Measurements from ENCODE around the gene ARL6IP4.
"Not testable (repeated sequence)": the region's sequence is repeated elsewhere in the genome, so short reads cannot be mapped to it uniquely, and the experiment has no call there.

The ARL6IP4 gene

DNA sequence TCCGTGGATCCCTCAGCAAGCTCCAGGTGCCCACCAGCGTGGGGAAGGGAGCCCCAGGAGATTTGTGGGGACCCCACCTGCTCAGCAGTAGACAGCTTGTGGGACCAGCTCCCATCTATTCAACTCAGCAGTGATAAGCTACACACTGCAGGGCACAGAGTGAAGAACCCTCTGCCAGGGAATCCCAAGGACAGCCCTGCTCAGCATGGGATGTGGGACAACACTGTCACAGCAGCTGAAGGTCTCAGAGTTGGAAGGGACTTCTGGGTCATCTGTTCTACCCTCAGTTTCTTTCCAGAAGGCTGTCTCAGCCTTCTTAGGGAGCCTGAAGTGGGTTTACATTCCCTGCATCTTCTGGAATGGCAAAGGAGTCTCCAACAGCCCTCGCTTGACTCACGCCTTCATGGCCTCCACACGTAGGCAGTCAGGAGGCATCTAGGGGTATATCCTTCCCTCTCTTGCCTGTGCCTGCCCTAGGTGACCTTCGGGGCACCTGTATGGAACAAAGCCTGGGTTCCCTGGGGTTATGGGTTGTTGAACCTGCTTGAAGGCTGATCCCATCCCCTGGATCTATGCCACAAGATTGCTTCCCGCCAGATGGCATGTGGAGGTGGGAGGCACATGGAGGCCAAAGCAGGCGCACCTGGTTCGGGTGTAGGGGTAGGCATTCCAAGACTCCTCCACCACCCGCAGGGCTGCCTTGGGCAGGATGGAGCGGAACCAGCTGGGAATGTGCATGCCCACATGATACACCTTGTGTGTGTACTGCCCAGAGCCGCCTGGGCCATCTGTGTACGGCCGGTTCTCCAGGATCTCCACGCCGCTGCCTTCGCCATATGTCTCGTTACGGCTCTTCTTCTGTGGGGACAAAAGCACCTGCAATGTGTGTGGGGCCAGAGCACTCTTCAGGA, 33.0 kb downstream of the ARL6IP4 start:
- DNase-seq: no peak

GRCh38 chr12:123014473-123014872, 34.0 kb downstream of the ARL6IP4 start:
- not testable (repeated sequence) for DNase-seq

DNA sequence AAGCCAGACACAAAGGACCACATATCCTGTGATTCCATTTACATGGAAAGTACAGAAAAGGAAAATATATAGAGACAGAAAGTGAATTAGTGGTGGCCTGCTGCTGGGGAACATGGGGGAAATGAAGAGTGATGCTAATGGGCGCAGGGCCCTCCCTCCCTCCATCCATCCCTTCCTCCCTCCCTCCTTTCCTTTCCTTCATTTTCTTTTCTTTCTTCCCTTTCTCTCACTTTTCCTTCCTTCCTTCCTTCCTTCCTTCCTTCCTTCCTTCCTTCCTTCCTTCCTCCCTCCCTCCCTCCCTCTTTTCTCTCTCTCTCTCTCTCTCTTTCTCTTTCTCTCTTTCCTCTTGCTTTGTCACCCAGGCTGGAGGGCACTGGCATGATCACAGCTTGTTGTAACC, 37.3 kb downstream of the ARL6IP4 start:
- DNase-seq: no peak

DNA sequence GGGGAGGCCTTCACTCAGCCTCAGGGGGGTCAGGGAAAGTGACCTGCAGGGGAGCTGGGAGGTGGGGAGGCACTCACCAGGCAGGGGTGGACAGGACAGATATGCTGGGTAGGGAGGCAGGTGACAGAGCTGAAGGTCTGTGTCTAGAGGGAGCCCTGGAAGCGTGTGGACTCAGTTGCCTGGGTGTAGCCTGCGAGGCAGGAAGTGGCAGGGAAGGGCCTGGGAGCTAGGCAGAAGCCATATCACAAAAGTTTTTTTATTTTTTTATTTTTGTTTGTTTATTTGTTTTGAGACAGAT, 39.3 kb downstream of the ARL6IP4 start:
- no peak for DNase-seq

DNA sequence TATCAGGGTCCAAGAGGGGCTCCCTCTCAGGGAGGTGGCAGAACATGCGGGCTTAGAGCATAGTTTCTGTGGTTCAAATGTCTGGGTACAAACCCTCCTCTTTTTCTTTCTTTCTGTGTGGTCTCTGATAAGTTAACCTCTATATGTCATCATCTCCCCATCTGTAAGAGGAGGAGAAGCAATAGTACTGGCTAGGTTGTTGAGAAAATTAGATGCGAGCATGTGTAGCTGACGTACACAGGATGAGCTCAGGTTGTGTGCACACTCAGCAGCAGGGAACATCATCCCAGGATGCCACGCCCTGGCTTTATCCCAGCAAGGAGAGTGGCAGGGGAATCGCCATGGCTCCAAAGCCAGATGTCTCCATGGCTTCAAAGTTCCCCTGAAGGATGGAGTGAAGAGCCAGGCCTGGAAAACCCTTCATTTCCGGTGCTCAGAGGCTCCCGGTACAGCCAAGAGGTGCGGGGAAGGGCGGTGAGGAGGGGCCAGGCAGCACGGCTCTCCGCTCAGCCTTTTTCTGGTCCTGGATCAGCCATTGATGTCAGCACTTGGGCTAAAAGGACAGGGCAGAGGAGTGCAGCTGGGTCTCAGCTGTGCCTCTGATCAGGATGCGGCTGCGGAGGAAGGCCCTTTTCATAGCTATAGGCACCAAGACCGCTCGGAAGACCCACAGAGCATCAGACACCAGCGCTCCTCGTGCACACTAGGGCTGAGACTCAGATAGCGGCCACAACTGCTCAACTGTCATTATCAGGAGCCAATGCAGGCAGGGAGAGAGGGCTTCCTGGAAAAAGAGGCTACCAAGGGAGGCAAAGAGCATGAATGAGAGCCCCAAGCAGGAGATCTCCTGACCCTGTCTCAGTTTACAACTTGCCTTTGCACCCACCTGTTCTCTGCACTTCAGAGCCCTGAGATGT, 41.5 kb downstream of the ARL6IP4 start:
- no peak for DNase-seq

DNA sequence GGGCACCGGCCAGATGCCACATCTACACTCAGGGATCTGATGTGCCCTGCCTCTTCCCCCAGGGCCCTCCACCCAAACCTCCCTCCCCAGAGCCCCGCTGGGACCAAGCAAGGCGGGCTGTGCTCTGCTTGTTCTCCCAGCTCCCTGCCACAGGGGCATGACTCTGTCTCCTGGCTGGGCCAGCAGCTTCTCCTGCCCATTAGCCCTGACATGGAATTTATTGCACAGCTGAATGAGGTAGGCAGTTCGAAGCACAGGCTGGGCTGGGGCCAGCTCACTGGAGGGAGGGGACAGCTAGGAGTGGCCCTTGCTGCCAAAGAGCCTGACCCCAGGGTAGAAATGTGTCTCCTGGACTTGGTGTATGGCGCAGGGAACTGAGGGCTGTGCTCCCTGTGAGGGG, 42.4 kb downstream of the ARL6IP4 start:
- no peak for DNase-seq

GRCh38 chr12:123024819-123025391, 44.4 kb downstream of the ARL6IP4 start:
- no peak for DNase-seq

DNA sequence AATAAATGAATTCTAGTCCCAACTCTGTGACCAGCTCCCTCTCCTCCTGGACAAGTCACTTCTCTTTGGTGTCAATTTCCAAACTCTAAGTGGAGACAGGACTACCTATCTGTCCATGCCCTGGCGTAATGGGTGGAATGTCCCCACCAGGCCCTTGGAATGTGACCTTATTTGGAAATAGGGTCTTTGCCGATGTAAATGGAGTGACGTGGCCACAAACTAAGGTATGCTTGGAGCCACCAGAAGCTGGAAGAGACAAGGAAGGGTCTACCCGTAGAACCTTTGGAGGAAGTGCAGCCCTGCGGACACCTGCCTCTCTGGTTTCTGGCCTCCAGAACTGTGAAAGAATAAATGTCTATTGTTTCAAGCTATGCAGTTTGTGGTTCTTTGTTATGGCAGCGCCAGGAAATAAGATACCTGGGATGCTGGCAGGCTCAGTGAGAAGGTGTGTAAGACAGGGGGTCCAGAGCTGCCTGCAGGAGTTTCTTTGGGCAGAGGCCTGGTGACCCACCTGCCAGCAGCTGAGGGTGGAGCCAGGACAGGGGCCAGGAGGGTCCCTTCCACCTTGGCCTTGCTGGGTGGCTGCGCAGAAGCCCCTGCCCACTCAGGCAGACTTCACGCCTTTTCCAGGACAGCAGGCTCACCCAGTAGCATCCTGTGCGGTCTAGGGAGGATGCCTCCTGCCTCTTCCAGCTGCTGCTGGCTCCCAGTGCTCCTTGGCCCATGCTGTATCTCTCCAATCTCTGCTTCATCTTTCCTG, 45.8 kb downstream of the ARL6IP4 start:
- DNase-seq: no peak

DNA sequence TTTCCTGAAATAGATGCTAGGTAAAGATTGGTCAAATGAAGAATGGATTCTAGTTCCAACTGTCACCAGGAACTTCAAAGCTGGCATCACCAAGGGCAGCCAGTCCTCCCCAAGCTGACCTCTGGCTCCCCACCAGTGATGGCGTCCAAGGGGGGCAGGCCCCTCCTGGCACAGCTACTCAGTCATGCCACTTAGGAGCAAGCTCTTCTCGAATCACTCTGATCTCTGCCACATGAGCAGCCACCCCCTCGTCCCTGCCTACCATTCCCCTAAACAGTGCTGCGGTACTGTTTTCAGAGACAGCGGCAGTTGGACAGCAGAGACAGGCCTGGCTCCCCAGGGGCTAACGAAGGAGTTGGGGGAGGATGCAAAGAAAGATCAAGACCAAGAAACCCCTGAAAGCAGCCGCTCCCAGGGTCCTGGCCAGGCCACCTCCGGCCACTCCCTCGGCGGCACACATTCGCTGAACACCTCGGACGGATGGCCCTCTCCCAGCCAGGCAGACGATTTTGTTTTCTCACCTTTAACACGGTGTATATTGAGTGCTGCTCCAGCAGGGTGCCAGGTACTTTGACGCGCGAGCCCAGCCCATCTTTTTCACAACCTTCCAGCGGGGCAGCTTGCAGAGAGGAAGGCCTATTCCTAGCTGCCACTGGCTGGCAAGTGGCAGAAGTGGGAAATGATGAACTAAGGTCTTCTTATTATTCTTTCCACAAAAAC, 47.4 kb downstream of the ARL6IP4 start:
- DNase-seq: no peak

GRCh38 chr12:123028475-123028874, 48.0 kb downstream of the ARL6IP4 start:
- DNase-seq: no peak

DNA sequence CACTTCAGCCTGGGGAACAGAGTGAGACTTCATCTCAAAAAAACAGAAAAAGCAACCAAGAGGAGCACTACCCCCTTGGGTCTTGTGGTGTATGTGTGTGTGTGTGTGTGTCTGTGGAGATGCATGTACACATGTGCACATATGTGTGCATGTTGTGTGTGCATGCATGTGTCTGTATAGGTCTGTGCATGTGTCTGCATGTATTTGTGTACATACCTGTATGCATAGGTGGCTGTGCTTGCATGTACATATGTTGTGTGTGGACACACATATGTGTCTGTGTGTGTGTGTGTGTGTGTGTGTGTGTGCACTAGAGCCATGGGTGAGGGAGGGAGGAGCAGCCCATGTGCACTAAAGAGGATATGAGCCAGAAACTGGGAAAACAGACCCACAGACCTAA, 49.1 kb downstream of the ARL6IP4 start:
- no peak for DNase-seq

DNA sequence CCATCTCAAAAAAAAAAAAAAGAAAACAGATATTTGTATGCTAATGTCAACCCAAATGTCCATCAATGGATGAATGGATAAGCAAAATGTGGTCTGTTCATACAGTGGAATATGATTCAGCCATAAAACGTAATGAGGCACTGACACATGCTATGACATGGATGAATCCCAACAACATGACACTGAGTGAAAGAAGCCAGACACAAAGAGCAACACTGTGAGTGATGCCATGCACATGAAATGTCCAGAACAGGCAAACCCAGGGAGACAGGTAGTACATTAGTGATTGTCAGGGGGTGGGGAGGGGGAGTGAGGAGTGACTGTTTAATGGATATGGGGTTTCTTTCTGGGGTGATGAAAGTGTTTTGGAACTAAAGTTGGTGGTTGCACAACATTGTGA, 50.2 kb downstream of the ARL6IP4 start:
- DNase-seq: no peak

GRCh38 chr12:123031171-123031845, 50.8 kb downstream of the ARL6IP4 start:
- DNase-seq: no peak
